CD4-positive, alpha-beta T cell treated with Interleukin-12 subunit alpha and Interleukin-12 subunit beta, for 1 hour (primary cell): Measurements from ENCODE around the gene KDM1A.
"Not testable (repeated sequence)": the region's sequence is repeated elsewhere in the genome, so short reads cannot be mapped to it uniquely, and the experiment has no call there.

ENCODE experiments used
- DNase-seq: peaks from one replicate; pipeline ENCODE4 v3.0.0-alpha.2; 2020

Gene KDM1A

GRCh38 chr1:23019094-23019862 lies at the start of gene KDM1A:
Gene KDM1A, plus strand, starts transcription at chr1:23019468. Its CDS starts 129 bp downstream, at chr1:23019597.
- peak; percentile 96 for DNase-seq

- DNase-seq = no peak
Observed at GRCh38 chr1:22970096-22970495, 49.2 kb upstream of the KDM1A start.

DNA sequence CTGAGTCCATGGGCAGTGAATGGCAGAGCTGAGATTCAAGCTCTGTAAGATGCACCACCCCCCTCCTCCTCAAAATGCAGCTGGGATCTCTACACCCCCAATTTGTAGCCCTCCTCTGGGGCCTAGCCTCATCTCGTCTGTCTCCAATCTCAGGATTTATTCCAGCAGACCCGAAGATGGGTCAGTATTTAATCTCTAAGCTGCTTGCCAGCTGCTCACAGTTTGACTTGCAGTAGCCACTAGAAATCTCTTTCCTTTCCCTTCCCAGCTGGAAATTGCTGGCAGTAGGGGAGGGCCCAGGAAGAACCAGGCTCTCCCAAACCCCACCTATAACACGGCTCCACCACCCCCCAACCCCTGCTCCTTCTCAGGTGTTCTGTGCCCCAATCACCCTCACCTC lies 48.1 kb upstream of the KDM1A start:
- DNase-seq = no peak

DNA sequence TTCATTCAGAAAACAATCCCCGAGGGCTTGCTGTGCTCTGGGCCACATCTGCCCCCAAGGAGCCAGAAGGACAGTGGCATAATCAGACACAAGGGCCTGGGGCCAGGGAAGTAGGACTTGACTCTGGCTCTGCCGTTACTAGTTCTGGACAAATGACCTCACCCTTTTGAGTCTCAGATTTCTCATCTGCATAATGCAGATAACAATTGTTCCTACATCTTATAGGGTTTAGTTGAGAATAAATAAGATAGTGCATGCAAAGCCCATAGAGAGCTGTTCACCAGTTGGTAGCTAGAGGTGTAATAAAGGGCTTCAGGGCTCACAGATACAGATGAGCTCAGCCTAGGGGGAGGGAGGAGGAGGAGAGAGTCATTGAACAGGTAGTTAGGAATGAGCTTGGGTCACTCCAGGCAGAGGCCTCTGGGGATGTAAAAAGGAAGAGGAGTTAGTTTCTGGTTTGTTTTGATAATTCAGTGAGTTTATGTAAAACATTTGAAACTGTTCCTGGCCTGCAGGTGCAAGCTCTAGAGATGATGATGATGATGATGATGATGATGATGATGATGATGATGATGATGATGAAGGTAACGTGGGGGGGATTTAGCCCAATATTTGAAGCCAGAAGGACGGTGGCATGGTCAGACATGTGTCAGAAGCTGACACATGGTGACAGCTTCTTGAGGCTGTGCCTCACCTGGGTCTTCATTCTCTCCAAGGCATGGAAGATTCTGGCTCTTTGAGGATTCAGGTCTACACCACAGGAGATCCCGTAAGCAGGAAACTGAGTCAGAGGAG lies 47.5 kb upstream of the KDM1A start:
- no peak for DNase-seq

- no peak for DNase-seq
Observed at GRCh38 chr1:22972760-22973159, 46.5 kb upstream of the KDM1A start, which contains the start of gene LACTBL1. Gene LACTBL1, minus strand, starts transcription at chr1:22972866. Its CDS starts 550 bp downstream, at chr1:22972316.

GRCh38 chr1:22975694-22976093 lies 43.6 kb upstream of the KDM1A start:
- DNase-seq = no peak

- DNase-seq = no peak
Observed at GRCh38 chr1:22976127-22976460, 43.2 kb upstream of the KDM1A start.

GRCh38 chr1:22976461-22977243 lies 42.6 kb upstream of the KDM1A start:
- peak; percentile 52 for DNase-seq

DNA sequence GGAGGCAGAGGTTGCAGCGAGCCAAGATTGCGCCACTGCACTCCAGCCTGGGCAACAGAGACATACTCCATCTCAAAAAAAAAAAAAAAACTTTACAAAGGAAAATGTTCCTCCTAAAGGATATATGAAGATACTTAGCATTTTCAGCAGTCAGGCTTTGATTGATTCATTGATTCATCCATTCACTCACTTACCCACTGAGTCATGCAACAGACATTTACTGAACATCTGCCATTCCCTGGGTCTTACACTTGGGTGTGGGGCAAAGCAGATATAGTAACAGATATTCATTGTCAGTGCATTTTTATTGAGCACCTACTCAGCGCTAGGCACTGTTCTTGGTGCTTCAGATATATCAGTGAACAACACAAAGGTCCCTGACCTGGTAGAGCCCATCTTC lies 41.0 kb upstream of the KDM1A start:
- DNase-seq = no peak

GRCh38 chr1:22980471-22980790 lies 38.8 kb upstream of the KDM1A start:
- not testable (repeated sequence) for DNase-seq

- no peak for DNase-seq
Observed at GRCh38 chr1:22983944-22984343, 35.3 kb upstream of the KDM1A start.

GRCh38 chr1:22992384-22992783 lies 26.9 kb upstream of the KDM1A start:
- DNase-seq = not testable (repeated sequence)

- DNase-seq = not testable (repeated sequence)
Observed at GRCh38 chr1:22993220-22993795, 26.0 kb upstream of the KDM1A start.

DNA sequence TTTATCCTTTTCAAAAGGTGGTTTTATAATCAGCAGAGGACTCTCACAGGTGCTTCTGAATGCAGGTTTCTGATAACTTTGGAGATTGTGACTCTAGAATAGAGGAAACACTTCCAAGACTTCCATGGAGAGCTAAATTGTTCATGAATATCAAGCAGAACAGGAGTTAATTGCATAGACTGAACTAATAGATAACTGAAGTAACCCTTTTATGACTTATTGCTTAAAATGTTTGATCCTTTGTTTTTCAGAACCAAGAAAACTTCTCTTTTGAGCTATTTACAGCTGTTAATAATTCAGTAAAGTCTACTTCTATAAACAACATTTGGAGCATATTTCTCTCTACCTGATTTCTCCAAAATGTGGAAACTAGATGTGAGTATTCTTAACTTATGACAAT lies 23.5 kb upstream of the KDM1A start:
- no peak for DNase-seq

- DNase-seq = not testable (repeated sequence)
Observed at GRCh38 chr1:22997528-22997927, 21.7 kb upstream of the KDM1A start.

- DNase-seq = not testable (repeated sequence)
Observed at GRCh38 chr1:23000133-23000532, 19.1 kb upstream of the KDM1A start.

DNA sequence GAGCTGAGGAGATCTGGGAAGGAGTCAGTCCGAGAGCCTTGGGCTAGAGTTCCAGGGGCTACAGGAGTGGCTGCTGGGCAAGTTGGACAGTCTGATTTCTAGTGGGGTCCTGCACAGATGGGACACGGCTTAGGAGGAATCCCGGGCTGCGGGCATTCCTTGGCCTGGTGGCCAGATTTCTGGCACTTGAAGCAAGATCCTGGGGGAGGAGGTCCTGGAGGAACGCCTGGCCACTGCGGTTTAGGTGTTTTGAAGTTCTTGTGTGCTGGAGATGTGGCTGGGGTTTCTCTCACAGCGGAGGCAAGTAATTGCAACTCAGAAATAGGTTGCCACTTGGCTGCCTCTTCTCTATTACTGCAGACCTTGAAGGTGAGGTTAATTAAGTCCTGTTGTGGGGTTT lies 17.1 kb upstream of the KDM1A start:
- not testable (repeated sequence) for DNase-seq

DNA sequence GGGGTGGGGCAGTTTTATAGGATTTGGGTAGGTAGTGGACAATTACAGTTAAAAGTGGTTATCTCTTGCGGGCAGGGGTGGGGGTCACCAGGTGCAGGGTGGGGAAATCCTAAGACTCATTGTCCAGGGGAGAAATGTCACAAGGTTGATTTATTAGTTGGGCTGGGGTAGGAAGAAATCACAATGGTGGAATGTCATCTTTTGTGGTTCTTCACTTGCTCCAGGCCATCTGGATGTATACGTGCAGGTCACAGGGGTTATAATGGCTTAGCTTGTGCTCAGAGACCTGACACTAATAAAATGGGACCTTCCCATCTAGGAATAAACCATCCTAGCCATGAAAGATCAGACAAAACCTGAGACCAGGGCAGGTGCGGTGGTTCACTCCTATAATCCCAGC lies 15.2 kb upstream of the KDM1A start:
- no peak for DNase-seq

- DNase-seq = not testable (repeated sequence)
Observed at GRCh38 chr1:23004769-23005168, 14.5 kb upstream of the KDM1A start.

DNA sequence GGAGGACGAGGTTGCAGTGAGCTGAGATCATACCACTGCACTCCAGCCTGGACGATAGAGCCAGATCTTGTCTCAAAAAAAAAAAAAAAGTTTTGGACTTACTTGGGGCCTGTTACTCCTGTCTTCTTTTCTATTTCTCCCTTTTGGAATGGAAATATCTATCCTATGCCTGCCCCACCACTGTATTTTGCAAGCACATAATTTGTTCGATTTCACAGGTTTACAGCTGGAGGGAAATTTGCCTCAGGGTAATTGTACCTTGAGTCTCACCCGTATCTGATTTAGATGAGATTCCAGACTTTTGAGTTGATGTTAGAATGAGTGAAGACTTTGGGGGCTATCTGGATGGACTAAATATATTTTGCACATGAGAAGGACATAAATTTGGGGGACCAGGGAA lies 12.2 kb upstream of the KDM1A start:
- no peak for DNase-seq

DNA sequence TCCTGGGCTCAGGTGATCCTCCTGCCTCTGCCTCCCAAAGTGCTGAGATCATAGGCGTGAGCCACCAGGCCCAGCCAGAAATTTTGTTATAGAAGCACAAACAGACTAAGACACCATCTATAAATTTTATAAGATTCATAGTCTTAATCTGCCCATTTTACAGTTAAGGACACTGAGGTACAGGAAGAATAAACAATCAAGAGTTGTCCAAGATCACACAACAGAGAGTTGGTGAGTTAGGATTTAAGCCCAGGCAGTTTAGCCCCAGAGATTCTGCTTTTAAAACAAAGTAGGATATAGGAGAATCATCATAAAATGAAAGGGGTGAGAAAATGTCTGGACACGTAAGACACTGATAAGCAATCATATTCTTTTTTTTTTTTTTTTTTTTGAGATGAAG lies 10.4 kb upstream of the KDM1A start:
- no peak for DNase-seq

- DNase-seq = not testable (repeated sequence)
Observed at GRCh38 chr1:23010025-23010424, 9.2 kb upstream of the KDM1A start.

DNA sequence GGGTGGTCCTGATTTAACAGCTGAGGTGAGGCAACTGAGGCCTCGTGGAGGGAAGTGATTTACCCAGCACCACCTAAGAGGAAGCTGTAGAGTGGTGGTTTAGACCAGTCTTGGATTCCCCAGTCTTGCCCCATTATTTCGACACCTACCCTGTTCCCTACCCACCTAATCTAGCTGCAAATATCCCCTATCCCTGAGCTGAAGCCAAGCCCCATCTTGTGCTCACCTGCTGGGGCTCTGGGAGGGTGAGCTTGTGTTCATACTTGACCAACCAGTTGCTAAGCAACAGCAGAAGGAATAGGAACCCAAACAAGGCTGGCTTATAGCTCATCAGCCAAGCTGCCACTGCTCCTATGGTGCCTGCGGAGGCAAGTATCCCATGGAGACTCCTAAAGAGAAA lies 5.6 kb upstream of the KDM1A start:
- DNase-seq = no peak
